GM23338 (cell line): ENCODE measurements around the gene SOHLH1. TPM values are rescaled to one million over a fixed set of nuclear protein-coding genes. Genes with fewer than 3 reads are reported as not detected.

Experiments used
- ATAC-seq: fragments of 200-7000 bp; cut with Tn5 transposase; 3 replicates; pipeline ENCODE4 v1.9.1; 2020
- DNase-seq: peaks from one replicate; pipeline ENCODE4 v3.0.0-alpha.2; 2015; ENCODE audit warnings: low spot score
- H2AFZ ChIP-seq: fragments of 200-600 bp; sonication (generic); 2 replicates; pipeline ENCODE4 v1.8.0; 2016; ENCODE audit warnings: antibody characterized with exemption, mild to moderate bottlenecking, moderate library complexity
- H3F3A ChIP-seq: fragments of 200-600 bp; sonication (generic); replicated peaks from 2 replicates; pipeline ENCODE4 v1.8.0; 2017; ENCODE audit warnings: antibody characterized with exemption, mixed run types, low read depth
- H3K27ac ChIP-seq: fragments of 200-600 bp; sonication (generic); 2 replicates; pipeline ENCODE4 v1.6.1; 2016; ENCODE audit warnings: low read depth
- H3K27me3 ChIP-seq: fragments of 200-600 bp; sonication (generic); 2 replicates; pipeline ENCODE4 v1.8.0; 2016; ENCODE audit warnings: mild to moderate bottlenecking, mixed run types, moderate library complexity; ENCODE audit not compliant: insufficient read depth
- H3K36me3 ChIP-seq: fragments of 200-600 bp; sonication (generic); 2 replicates; pipeline ENCODE4 v1.8.0; 2016; ENCODE audit warnings: mild to moderate bottlenecking; ENCODE audit not compliant: insufficient read depth
- H3K4me1 ChIP-seq: fragments of 200-600 bp; sonication (generic); 2 replicates; pipeline ENCODE4 v1.8.0; 2016; ENCODE audit warnings: mild to moderate bottlenecking, moderate library complexity; ENCODE audit not compliant: insufficient read depth
- H3K4me2 ChIP-seq: fragments of 200-600 bp; sonication (generic); 2 replicates; pipeline ENCODE4 v1.7.1; 2017; ENCODE audit warnings: mixed run types
- H3K4me3 ChIP-seq: fragments of 200-600 bp; sonication (generic); 2 replicates; pipeline ENCODE4 v1.6.1; 2016; ENCODE audit warnings: mixed run types
- H3K79me2 ChIP-seq: fragments of 200-600 bp; sonication (generic); replicated peaks from 2 replicates; pipeline ENCODE4 v1.8.0; 2017; ENCODE audit warnings: mild to moderate bottlenecking; ENCODE audit not compliant: insufficient read depth
- H3K9me2 ChIP-seq: fragments of 200-600 bp; sonication (generic); 2 replicates; pipeline ENCODE4 v1.8.0; 2017; ENCODE audit not compliant: insufficient read depth
- H4K20me1 ChIP-seq: fragments of 200-600 bp; sonication (generic); replicated peaks from 2 replicates; pipeline ENCODE4 v1.8.0; 2017; ENCODE audit warnings: mild to moderate bottlenecking; ENCODE audit not compliant: insufficient read depth
- H3K27ac Mint-ChIP-seq: 2 replicates; pipeline ENCODE4 v1.8.0; 2020; ENCODE audit warnings: inconsistent platforms, mild to moderate bottlenecking, moderate library complexity, mixed read lengths
- H3K27me3 Mint-ChIP-seq: 3 replicates; pipeline ENCODE4 v1.8.0; 2022; ENCODE audit warnings: low read depth, mild to moderate bottlenecking, moderate library complexity, mixed read lengths, inconsistent platforms; ENCODE audit not compliant: insufficient read depth, poor library complexity
- H3K36me3 Mint-ChIP-seq: 3 replicates; pipeline ENCODE4 v1.8.0; 2021; ENCODE audit warnings: low read depth, mild to moderate bottlenecking, inconsistent platforms, moderate library complexity, mixed read lengths
- H3K4me1 Mint-ChIP-seq: 3 replicates; pipeline ENCODE4 v1.8.0; 2020; ENCODE audit warnings: mild to moderate bottlenecking, inconsistent platforms, mixed read lengths
- H3K4me3 Mint-ChIP-seq: 3 replicates; pipeline ENCODE4 v1.8.0; 2021; ENCODE audit warnings: moderate library complexity, mild to moderate bottlenecking, inconsistent platforms, mixed read lengths
- H3K9me3 Mint-ChIP-seq: 3 replicates; pipeline ENCODE4 v1.8.0; 2020; ENCODE audit warnings: moderate library complexity, mild to moderate bottlenecking, inconsistent platforms, mixed read lengths
- CREB1 ChIP-seq: fragments of 250-450 bp; sonication (Bioruptor Pico); IDR thresholded peaks from 2 replicates; pipeline ENCODE4 v1.5.0; 2020; ENCODE audit warnings: low read depth, mild to moderate bottlenecking, moderate library complexity
- EZH2 ChIP-seq: fragments of 200-600 bp; sonication (generic); IDR thresholded peaks from one replicate; pipeline ENCODE4 v1.8.0; 2017; ENCODE audit warnings: antibody characterized with exemption, mild to moderate bottlenecking, low read depth; ENCODE audit not compliant: unreplicated experiment
- EZH2phosphoT487 ChIP-seq: fragments of 200-600 bp; sonication (generic); IDR thresholded peaks from one replicate; pipeline ENCODE4 v1.8.1; 2018; ENCODE audit warnings: antibody characterized with exemption; ENCODE audit not compliant: unreplicated experiment
- JUNB ChIP-seq: IDR thresholded peaks from one replicate; pipeline ENCODE4 v1.6.1; 2016; ENCODE audit warnings: antibody characterized with exemption; ENCODE audit not compliant: unreplicated experiment
- NANOG ChIP-seq: IDR thresholded peaks from 2 replicates; pipeline ENCODE4 v1.6.1; 2016; ENCODE audit warnings: antibody characterized with exemption, borderline replicate concordance
- POLR2AphosphoS5 ChIP-seq: IDR thresholded peaks from 2 replicates; pipeline ENCODE4 v1.6.1; 2016; ENCODE audit warnings: antibody characterized with exemption, low read depth
- STAT1 ChIP-seq: IDR thresholded peaks from one replicate; pipeline ENCODE4 v1.6.1; 2016; ENCODE audit warnings: antibody characterized with exemption; ENCODE audit not compliant: unreplicated experiment
- ZNF114 ChIP-seq: fragments of 250-450 bp; sonication (Bioruptor Pico); IDR thresholded peaks from 2 replicates; pipeline ENCODE4 v1.5.0; 2020; ENCODE audit warnings: mild to moderate bottlenecking, moderate library complexity
- ZNF331 ChIP-seq: fragments of 250-450 bp; sonication (Bioruptor Pico); IDR thresholded peaks from 2 replicates; pipeline ENCODE4 v1.5.0; 2020; ENCODE audit warnings: low read depth, mild to moderate bottlenecking, moderate library complexity
- polyA plus RNA-seq: library from polyadenylated mRNA; unstranded; fragments of >200 nt; fragmentation: Nextera tagmentation; extraction: Ambion mirVana; gene quantifications from 2 replicates; pipeline ENCODE4 v1.2.1, GENCODE V29; 2016
- total RNA-seq: library from RNA; depleted of rRNA; stranded (reverse); fragments of >200 nt; shearing (Covaris generic); gene quantifications from 2 replicates; pipeline ENCODE4 v1.2.3, GENCODE V29; 2014
- TF ChIP-seq, protein P1 (sequence below): fragments of 250-450 bp; sonication (Bioruptor Pico); IDR thresholded peaks from 2 replicates; pipeline ENCODE4 v1.5.0; 2020; ENCODE audit warnings: mild to moderate bottlenecking, moderate library complexity
- TF ChIP-seq, protein P2 (sequence below), 2 experiments: fragments of 200-600 bp in 1 of 2; sonication (generic) in 1 of 2; conservative IDR thresholded peaks; 2 replicates each; pipeline versions ENCODE4 v1.5.1 to v1.6.1; 2016 to 2017; ENCODE audit warnings: antibody characterized with exemption in 2 of 2, low read depth in 2 of 2, mild to moderate bottlenecking in 2 of 2, moderate library complexity in 1 of 2
- TF ChIP-seq, protein P3 (sequence below): IDR thresholded peaks from 2 replicates; pipeline ENCODE4 v1.6.1; 2016; ENCODE audit warnings: antibody characterized with exemption
- TF ChIP-seq, protein P4 (sequence below): IDR thresholded peaks from one replicate; pipeline ENCODE4 v1.6.1; 2018; ENCODE audit warnings: antibody characterized with exemption; ENCODE audit not compliant: unreplicated experiment

Gene SOHLH1
- total and polyA plus RNA-seq, 2 experiments from 2014 or later = 0.21 TPM; not detected in 1

DNA sequence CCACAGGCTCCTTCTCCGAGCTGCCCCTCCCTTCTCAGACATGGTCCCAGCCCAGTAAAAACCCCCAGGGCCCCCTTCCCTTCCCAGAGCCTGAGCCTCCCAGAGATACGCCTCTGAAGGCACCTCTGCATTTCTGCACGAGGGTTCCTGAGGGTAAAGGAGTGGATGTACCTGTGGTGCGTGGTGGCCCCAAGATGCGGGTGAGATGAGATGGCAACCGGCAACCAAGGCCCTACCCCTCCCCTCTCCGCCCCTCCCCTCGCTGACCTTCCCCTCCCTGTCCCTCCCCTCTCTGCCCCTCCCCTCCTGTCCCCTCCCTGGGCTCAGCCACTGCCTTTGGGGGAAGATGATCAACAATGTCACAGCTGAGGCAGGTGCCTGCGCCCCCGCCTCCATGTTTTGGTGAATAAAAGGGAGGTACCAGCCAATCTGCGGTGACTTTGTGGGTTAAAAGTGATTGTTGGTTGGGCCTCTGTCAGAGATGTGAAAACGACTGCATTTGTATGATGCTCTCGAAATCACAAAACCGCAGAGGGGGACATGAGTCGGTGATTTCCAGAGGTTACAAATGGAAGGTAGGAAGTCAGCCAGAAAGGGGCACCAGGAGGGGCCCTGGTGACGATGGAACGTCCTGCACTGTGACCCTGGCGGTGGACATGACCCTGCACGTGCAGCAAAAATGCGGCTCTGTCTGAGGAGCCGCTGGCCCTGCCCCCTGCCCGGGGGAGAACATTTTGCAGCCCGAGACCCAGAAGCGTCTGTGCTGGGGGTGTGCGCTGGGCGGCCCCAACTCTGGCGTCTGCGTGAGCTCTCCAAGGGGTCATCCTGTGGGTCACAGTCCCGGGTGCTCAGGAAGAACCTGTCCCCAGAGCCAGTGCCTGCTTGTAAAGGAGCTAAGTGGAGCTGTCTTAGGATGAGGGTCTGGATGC lies 32.5 kb downstream of the SOHLH1 start:
- Histone ChIP-seq H3K4me2 (no peak overlapping the region), H3K4me3 (no peak overlapping the region), H4K20me1 (no peaks in the 10 kb centered on the region), H3K36me3 (no peaks in the 10 kb centered on the region), H3K79me2 (no peaks in the 10 kb centered on the region), H2AFZ (no peak overlapping the region), H3F3A (no peaks in the 10 kb centered on the region), H3K27me3 (no peaks in the 10 kb centered on the region), H3K9me2 (no peaks in the 10 kb centered on the region; the same call in 1 of the 2 replicates), H3K27ac (no peak overlapping the region), H3K4me1 (no peaks in the 10 kb centered on the region; the same call in 1 of the 2 replicates)
- peaks cover 2% of the 10 kb centered on the region for H3K27me3 Mint-ChIP-seq
- H3K36me3 Mint-ChIP-seq = peaks cover 8% of the 10 kb centered on the region
- TF ChIP-seq JUNB = no peak
- TF ChIP-seq, protein P1, sequence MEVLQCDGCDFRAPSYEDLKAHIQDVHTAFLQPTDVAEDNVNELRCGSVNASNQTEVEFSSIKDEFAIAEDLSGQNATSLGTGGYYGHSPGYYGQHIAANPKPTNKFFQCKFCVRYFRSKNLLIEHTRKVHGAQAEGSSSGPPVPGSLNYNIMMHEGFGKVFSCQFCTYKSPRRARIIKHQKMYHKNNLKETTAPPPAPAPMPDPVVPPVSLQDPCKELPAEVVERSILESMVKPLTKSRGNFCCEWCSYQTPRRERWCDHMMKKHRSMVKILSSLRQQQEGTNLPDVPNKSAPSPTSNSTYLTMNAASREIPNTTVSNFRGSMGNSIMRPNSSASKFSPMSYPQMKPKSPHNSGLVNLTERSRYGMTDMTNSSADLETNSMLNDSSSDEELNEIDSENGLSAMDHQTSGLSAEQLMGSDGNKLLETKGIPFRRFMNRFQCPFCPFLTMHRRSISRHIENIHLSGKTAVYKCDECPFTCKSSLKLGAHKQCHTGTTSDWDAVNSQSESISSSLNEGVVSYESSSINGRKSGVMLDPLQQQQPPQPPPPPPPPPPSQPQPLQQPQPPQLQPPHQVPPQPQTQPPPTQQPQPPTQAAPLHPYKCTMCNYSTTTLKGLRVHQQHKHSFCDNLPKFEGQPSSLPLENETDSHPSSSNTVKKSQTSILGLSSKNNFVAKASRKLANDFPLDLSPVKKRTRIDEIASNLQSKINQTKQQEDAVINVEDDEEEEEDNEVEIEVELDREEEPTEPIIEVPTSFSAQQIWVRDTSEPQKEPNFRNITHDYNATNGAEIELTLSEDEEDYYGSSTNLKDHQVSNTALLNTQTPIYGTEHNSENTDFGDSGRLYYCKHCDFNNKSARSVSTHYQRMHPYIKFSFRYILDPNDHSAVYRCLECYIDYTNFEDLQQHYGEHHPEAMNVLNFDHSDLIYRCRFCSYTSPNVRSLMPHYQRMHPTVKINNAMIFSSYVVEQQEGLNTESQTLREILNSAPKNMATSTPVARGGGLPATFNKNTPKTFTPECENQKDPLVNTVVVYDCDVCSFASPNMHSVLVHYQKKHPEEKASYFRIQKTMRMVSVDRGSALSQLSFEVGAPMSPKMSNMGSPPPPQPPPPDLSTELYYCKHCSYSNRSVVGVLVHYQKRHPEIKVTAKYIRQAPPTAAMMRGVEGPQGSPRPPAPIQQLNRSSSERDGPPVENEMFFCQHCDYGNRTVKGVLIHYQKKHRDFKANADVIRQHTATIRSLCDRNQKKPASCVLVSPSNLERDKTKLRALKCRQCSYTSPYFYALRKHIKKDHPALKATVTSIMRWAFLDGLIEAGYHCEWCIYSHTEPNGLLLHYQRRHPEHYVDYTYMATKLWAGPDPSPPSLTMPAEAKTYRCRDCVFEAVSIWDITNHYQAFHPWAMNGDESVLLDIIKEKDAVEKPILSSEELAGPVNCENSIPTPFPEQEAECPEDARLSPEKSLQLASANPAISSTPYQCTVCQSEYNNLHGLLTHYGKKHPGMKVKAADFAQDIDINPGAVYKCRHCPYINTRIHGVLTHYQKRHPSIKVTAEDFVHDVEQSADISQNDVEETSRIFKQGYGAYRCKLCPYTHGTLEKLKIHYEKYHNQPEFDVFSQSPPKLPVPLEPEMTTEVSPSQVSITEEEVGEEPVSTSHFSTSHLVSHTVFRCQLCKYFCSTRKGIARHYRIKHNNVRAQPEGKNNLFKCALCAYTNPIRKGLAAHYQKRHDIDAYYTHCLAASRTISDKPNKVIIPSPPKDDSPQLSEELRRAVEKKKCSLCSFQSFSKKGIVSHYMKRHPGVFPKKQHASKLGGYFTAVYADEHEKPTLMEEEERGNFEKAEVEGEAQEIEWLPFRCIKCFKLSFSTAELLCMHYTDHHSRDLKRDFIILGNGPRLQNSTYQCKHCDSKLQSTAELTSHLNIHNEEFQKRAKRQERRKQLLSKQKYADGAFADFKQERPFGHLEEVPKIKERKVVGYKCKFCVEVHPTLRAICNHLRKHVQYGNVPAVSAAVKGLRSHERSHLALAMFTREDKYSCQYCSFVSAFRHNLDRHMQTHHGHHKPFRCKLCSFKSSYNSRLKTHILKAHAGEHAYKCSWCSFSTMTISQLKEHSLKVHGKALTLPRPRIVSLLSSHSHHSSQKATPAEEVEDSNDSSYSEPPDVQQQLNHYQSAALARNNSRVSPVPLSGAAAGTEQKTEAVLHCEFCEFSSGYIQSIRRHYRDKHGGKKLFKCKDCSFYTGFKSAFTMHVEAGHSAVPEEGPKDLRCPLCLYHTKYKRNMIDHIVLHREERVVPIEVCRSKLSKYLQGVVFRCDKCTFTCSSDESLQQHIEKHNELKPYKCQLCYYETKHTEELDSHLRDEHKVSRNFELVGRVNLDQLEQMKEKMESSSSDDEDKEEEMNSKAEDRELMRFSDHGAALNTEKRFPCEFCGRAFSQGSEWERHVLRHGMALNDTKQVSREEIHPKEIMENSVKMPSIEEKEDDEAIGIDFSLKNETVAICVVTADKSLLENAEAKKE = no peak
- TF ChIP-seq NANOG = no peak
- TF ChIP-seq, protein P2, sequence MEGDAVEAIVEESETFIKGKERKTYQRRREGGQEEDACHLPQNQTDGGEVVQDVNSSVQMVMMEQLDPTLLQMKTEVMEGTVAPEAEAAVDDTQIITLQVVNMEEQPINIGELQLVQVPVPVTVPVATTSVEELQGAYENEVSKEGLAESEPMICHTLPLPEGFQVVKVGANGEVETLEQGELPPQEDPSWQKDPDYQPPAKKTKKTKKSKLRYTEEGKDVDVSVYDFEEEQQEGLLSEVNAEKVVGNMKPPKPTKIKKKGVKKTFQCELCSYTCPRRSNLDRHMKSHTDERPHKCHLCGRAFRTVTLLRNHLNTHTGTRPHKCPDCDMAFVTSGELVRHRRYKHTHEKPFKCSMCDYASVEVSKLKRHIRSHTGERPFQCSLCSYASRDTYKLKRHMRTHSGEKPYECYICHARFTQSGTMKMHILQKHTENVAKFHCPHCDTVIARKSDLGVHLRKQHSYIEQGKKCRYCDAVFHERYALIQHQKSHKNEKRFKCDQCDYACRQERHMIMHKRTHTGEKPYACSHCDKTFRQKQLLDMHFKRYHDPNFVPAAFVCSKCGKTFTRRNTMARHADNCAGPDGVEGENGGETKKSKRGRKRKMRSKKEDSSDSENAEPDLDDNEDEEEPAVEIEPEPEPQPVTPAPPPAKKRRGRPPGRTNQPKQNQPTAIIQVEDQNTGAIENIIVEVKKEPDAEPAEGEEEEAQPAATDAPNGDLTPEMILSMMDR (conservative IDR thresholded peaks at IDR 0.05; ENCODE audit: low read depth in 2 of 2) = no peak
- TF ChIP-seq EZH2phosphoT487 = no peak
- no peak for TF ChIP-seq CREB1 (CRISPR knock-in tag)
- TF ChIP-seq, protein P3, sequence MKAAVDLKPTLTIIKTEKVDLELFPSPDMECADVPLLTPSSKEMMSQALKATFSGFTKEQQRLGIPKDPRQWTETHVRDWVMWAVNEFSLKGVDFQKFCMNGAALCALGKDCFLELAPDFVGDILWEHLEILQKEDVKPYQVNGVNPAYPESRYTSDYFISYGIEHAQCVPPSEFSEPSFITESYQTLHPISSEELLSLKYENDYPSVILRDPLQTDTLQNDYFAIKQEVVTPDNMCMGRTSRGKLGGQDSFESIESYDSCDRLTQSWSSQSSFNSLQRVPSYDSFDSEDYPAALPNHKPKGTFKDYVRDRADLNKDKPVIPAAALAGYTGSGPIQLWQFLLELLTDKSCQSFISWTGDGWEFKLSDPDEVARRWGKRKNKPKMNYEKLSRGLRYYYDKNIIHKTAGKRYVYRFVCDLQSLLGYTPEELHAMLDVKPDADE = no peak
- no peak for TF ChIP-seq ZNF114
- TF ChIP-seq POLR2AphosphoS5 = no peak
- TF ChIP-seq ZNF331 = no peak
- TF ChIP-seq, protein P4, sequence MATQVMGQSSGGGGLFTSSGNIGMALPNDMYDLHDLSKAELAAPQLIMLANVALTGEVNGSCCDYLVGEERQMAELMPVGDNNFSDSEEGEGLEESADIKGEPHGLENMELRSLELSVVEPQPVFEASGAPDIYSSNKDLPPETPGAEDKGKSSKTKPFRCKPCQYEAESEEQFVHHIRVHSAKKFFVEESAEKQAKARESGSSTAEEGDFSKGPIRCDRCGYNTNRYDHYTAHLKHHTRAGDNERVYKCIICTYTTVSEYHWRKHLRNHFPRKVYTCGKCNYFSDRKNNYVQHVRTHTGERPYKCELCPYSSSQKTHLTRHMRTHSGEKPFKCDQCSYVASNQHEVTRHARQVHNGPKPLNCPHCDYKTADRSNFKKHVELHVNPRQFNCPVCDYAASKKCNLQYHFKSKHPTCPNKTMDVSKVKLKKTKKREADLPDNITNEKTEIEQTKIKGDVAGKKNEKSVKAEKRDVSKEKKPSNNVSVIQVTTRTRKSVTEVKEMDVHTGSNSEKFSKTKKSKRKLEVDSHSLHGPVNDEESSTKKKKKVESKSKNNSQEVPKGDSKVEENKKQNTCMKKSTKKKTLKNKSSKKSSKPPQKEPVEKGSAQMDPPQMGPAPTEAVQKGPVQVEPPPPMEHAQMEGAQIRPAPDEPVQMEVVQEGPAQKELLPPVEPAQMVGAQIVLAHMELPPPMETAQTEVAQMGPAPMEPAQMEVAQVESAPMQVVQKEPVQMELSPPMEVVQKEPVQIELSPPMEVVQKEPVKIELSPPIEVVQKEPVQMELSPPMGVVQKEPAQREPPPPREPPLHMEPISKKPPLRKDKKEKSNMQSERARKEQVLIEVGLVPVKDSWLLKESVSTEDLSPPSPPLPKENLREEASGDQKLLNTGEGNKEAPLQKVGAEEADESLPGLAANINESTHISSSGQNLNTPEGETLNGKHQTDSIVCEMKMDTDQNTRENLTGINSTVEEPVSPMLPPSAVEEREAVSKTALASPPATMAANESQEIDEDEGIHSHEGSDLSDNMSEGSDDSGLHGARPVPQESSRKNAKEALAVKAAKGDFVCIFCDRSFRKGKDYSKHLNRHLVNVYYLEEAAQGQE = no peak
- TF ChIP-seq STAT1 = no peak
- no peak for TF ChIP-seq EZH2
- ATAC-seq (no peak), DNase-seq (no peak)
- peaks cover 17% of the 10 kb centered on the region for H3K9me3 Mint-ChIP-seq
- no peak overlapping the region for H3K4me3 Mint-ChIP-seq
- no peak overlapping the region for H3K27ac Mint-ChIP-seq
- H3K4me1 Mint-ChIP-seq = peaks cover 6% of the 10 kb centered on the region
